Stimulated activated CD4-positive, alpha-beta T cell treated with anti-CD3 and anti-CD28 coated beads, Interleukin-1b, Interleukin-23, amount 100 ng/mL, for 48 hours (primary cell): ENCODE data around the gene IL5RA.

Experiments
- DNase-seq: peaks from one replicate; pipeline ENCODE4 v3.0.0-alpha.2; 2020

The IL5RA gene

GRCh38 chr3:3105815-3106214 lies 4.4 kb downstream of the IL5RA start:
- DNase-seq, result no peak

- no peak for DNase-seq
Observed at GRCh38 chr3:3105246-3105645, 4.9 kb downstream of the IL5RA start.

GRCh38 chr3:3102751-3103150 lies 7.4 kb downstream of the IL5RA start:
- DNase-seq, result no peak

- DNase-seq, result no peak
Observed at GRCh38 chr3:3101660-3102458, 8.3 kb downstream of the IL5RA start.

GRCh38 chr3:3097958-3098357 lies 12.2 kb downstream of the IL5RA start:
- DNase-seq, result no peak

- no peak for DNase-seq
Observed at GRCh38 chr3:3089017-3089416, 21.2 kb downstream of the IL5RA start.

GRCh38 chr3:3087716-3088465 lies 22.3 kb downstream of the IL5RA start:
- no peak for DNase-seq

GRCh38 chr3:3087279-3087678 lies 22.9 kb downstream of the IL5RA start:
- no peak for DNase-seq

- no peak for DNase-seq
Observed at GRCh38 chr3:3086239-3086638, 23.9 kb downstream of the IL5RA start.

GRCh38 chr3:3085782-3086181 lies 24.4 kb downstream of the IL5RA start:
- no peak for DNase-seq

GRCh38 chr3:3084890-3085289 lies 25.3 kb downstream of the IL5RA start:
- no peak for DNase-seq

GRCh38 chr3:3082234-3082924 lies 27.8 kb downstream of the IL5RA start:
- no peak for DNase-seq

- no peak for DNase-seq
Observed at GRCh38 chr3:3081381-3082233, 28.6 kb downstream of the IL5RA start.

- DNase-seq, result no peak
Observed at GRCh38 chr3:3080309-3080708, 29.9 kb downstream of the IL5RA start.

GRCh38 chr3:3074551-3075257 lies 35.5 kb downstream of the IL5RA start:
- no peak for DNase-seq

GRCh38 chr3:3071136-3071535 lies 39.0 kb downstream of the IL5RA start:
- DNase-seq, result no peak

GRCh38 chr3:3069723-3070122 lies 40.5 kb downstream of the IL5RA start:
- no peak for DNase-seq

GRCh38 chr3:3068358-3068881 lies 41.8 kb downstream of the IL5RA start:
- no peak for DNase-seq

- DNase-seq, result no peak
Observed at GRCh38 chr3:3066910-3067309, 43.3 kb downstream of the IL5RA start.

GRCh38 chr3:3066378-3066777 lies 43.8 kb downstream of the IL5RA start:
- DNase-seq, result no peak

- no peak for DNase-seq
Observed at GRCh38 chr3:3065876-3066275, 44.3 kb downstream of the IL5RA start.

GRCh38 chr3:3064297-3064696 lies 45.9 kb downstream of the IL5RA start:
- DNase-seq, result no peak
